GM12878 (cell line): Measurements from ENCODE around the gene NUP214. TPM values are rescaled to one million over a fixed set of nuclear protein-coding genes. Genes with fewer than 3 reads are reported as not detected.

Experiments used
- ATAC-seq: fragments of 200-7000 bp; cut with Tn5 transposase; 3 replicates; pipeline ENCODE4 v1.9.1; 2020; ENCODE audit warnings: mild to moderate bottlenecking, moderate library complexity
- BruUV-seq: library from RNA; stranded (reverse); fragments of 400-500 nt; replicated peaks from 2 replicates; lab custom pipeline; 2021; lab: Mats Ljungman, UMichigan
- CTCF ChIA-PET: fragments of 300-600 bp; sonication (Branson Sonifier 250); formaldehyde crosslinking; extraction: SDS; loops from one replicate; lab custom pipeline; 2021; ENCODE audit warnings: inconsistent platforms; lab: Yijun Ruan, JAX
- POLR2A ChIA-PET: fragments of 350-600 bp; formaldehyde crosslinking; extraction: SDS; loops from one replicate; lab custom pipeline; 2021; ENCODE audit warnings: inconsistent platforms; lab: Charles Lee
- RAD21 ChIA-PET: fragments of 300-600 bp; sonication (Branson Sonifier 250); formaldehyde crosslinking; loops from one replicate; lab custom pipeline; 2023; ENCODE audit warnings: antibody characterized with exemption; ENCODE audit not compliant: unreplicated experiment; lab: Charles Lee
- SMC1A ChIA-PET: fragments of 300-600 bp; sonication (Branson Sonifier 250); formaldehyde crosslinking; loops from one replicate; lab custom pipeline; 2023; ENCODE audit not compliant: unreplicated experiment, uncharacterized antibody; lab: Charles Lee
- DNase-seq: peaks from one replicate; pipeline ENCODE4 v3.0.0-alpha.2; 2011; ENCODE audit warnings: low read depth, low spot score
- FAIRE-seq: peaks from 3 replicates; lab custom pipeline; 2011; peaks lifted over from hg19 to GRCh38; lab: Jason Lieb, UNC
- H2AFZ ChIP-seq: 2 replicates; pipeline ENCODE4 v1.6.0; 2011; ENCODE audit warnings: low read depth, low read length, control low read depth; ENCODE audit not compliant: control insufficient read depth
- H3K27ac ChIP-seq: 2 replicates; pipeline ENCODE4 v1.5.1; 2011; ENCODE audit warnings: control low read depth; ENCODE audit not compliant: control insufficient read depth, insufficient read depth
- H3K27me3 ChIP-seq, 2 experiments: replicated peaks in 1 of 2; 2 replicates each; pipeline versions ENCODE4 v1.6.0 to v1.6.1; 2011; ENCODE audit warnings: low read length in 1 of 2; ENCODE audit not compliant: control insufficient read depth in 2 of 2, insufficient read depth in 2 of 2
- H3K36me3 ChIP-seq, 2 experiments: 2 replicates each; pipeline ENCODE4 v1.5.1; 2011; ENCODE audit warnings: low read length in 1 of 2; ENCODE audit not compliant: control insufficient read depth in 2 of 2, insufficient read depth in 2 of 2
- H3K4me1 ChIP-seq: 2 replicates; pipeline ENCODE4 v1.6.1; 2011; ENCODE audit warnings: mild to moderate bottlenecking, low read length, moderate library complexity, mixed read lengths; ENCODE audit not compliant: control insufficient read depth, insufficient read depth
- H3K4me2 ChIP-seq: 2 replicates; pipeline ENCODE4 v1.6.0; 2011; ENCODE audit warnings: control low read depth; ENCODE audit not compliant: control insufficient read depth, insufficient read depth
- H3K4me3 ChIP-seq: fragments of 200-600 bp; sonication (generic); 2 replicates; pipeline ENCODE4 v1.5.1; 2016
- H3K79me2 ChIP-seq: 2 replicates; pipeline ENCODE4 v1.6.0; 2011; ENCODE audit warnings: low read length; ENCODE audit not compliant: control insufficient read depth, insufficient read depth
- H3K9ac ChIP-seq: 2 replicates; pipeline ENCODE4 v1.8.0; 2011; ENCODE audit warnings: low read length, control low read depth, mixed read lengths; ENCODE audit not compliant: control insufficient read depth, insufficient read depth
- H3K9me3 ChIP-seq: replicated peaks from 3 replicates; pipeline ENCODE4 v1.5.1; 2011; ENCODE audit warnings: mild to moderate bottlenecking, low read length; ENCODE audit not compliant: control insufficient read depth, insufficient read depth
- H4K20me1 ChIP-seq: 2 replicates; pipeline ENCODE4 v1.6.0; 2011; ENCODE audit not compliant: control insufficient read depth, insufficient read depth
- CHD4 ChIP-seq: fragments of 200-600 bp; sonication (generic); IDR thresholded peaks from 2 replicates; pipeline ENCODE4 v1.6.1; 2016; ENCODE audit warnings: mild to moderate bottlenecking
- IKZF1 ChIP-seq: fragments of 450-650 bp; conservative IDR thresholded peaks from 2 replicates; pipeline ENCODE4 v1.6.1; 2017; ENCODE audit warnings: antibody characterized with exemption, mild to moderate bottlenecking
- MEF2A ChIP-seq: IDR thresholded peaks from 2 replicates; pipeline ENCODE4 v1.6.1; 2011; ENCODE audit warnings: low read depth, mild to moderate bottlenecking, low read length, moderate library complexity; ENCODE audit not compliant: insufficient read depth
- NRF1 ChIP-seq: conservative IDR thresholded peaks from 2 replicates; pipeline ENCODE4 v1.6.1; 2011; ENCODE audit warnings: mild to moderate bottlenecking, low read depth, low read length, improper control_type of control experiment
- POU2F2 ChIP-seq: IDR thresholded peaks from 3 replicates; pipeline ENCODE4 v1.6.1; 2011; ENCODE audit warnings: low read depth, mild to moderate bottlenecking, low read length, borderline replicate concordance
- SIX5 ChIP-seq: IDR thresholded peaks from 2 replicates; pipeline ENCODE4 v1.6.1; 2011; ENCODE audit warnings: mild to moderate bottlenecking, low read depth, low read length, moderate library complexity; ENCODE audit not compliant: severe bottlenecking
- SRF ChIP-seq, 2 experiments: IDR thresholded peaks; 2 replicates each; pipeline ENCODE4 v1.6.1; 2011; ENCODE audit warnings: low read depth in 2 of 2, low read length in 2 of 2, mild to moderate bottlenecking in 1 of 2, moderate library complexity in 1 of 2
- TARDBP ChIP-seq: IDR thresholded peaks from 2 replicates; pipeline ENCODE4 v1.6.1; 2016; ENCODE audit warnings: borderline replicate concordance
- WGBS: methylation state at CpG from one replicate; pipeline ENCODE4 v1.1.6; 2016; ENCODE audit warnings: low lambda C conversion rate; ENCODE audit not compliant: insufficient replicate concordance, insufficient coverage; ENCODE audit errors: missing lambda C conversion rate; 5-methylcytosine and 5-hydroxymethylcytosine counted together
- in situ Hi-C: fragments of 300-500 bp; cut with MboI; formaldehyde crosslinking; loops from 9 replicates; pipeline ENCODE4 v1.14.3; 2018; ENCODE audit warnings: mixed read lengths
- intact Hi-C: fragments of 100-400 bp; cut with micrococcal nuclease; formaldehyde crosslinking; loops from one replicate; pipeline ENCODE4 v1.14.2; 2022; ENCODE audit not compliant: unreplicated experiment
- polyA plus RNA-seq, 11 experiments: library from polyadenylated mRNA; depleted of rRNA in 4 of 11; unstranded in 6 of 11; stranded (reverse) in 5 of 11; fragments of >200 nt; fragmentation: Nextera tagmentation in 4 of 11; fragmentation: Illumina TruSeq in 1 of 11; extraction: Ambion mirVana in 4 of 11; extraction: Trizol in 1 of 11; gene quantifications; 1 replicate in 1 of 11; 2 replicates in 10 of 11; pipeline versions ENCODE4 v1.2.1 to v1.2.3, GENCODE V29; 2011 to 2016; ENCODE audit warnings: inconsistent platforms in 2 of 11, missing spikeins in 2 of 11, low read depth in 1 of 11
- total RNA-seq, 4 experiments: library from RNA; depleted of rRNA in 3 of 4; stranded (reverse); fragments of >200 nt in 3 of 4; fragmentation: Illumina TruSeq in 1 of 4; extraction: Trizol in 1 of 4; gene quantifications; 2 replicates each; pipeline versions ENCODE4 v1.2.1 to v1.2.3, GENCODE V29; 2013 to 2021
- TF ChIP-seq, protein P1 (sequence below), 3 experiments: IDR thresholded peaks in 2 of 3; conservative IDR thresholded peaks in 1 of 3; 2 replicates each; pipeline ENCODE4 v1.5.1; 2011; ENCODE audit warnings: low read depth in 3 of 3, low read length in 3 of 3, mild to moderate bottlenecking in 3 of 3, control low read depth in 2 of 3, moderate library complexity in 2 of 3, inconsistent platforms in 1 of 3, mixed read lengths in 1 of 3; ENCODE audit not compliant: control insufficient read depth in 2 of 3, insufficient read depth in 1 of 3; ENCODE audit errors: extremely low read depth in 1 of 3

NUP214 gene
- total and polyA plus RNA-seq, 10 of the 15 experiments (the other 5 are each of a cell fraction or from before 2014, with no cell fraction given): 11.7 to 53.8 (median 17.6) TPM

- in situ Hi-C loops: no loop called here
- no peak overlapping the region for H3K4me3 ChIP-seq
- H3K27me3 ChIP-seq: no peaks in the 10 kb centered on the region
- TF ChIP-seq TARDBP (no peak), POU2F2 (no peak), IKZF1 (no peak), CHD4 (no peak), NRF1 (no peak), MEF2A (no peak), SRF (IDR thresholded peaks at IDR 0.05; ENCODE audit: low read depth in 2 of 2, low read length in 2 of 2) (no peak), SIX5 (no peak)
- TF ChIP-seq, protein P1, sequence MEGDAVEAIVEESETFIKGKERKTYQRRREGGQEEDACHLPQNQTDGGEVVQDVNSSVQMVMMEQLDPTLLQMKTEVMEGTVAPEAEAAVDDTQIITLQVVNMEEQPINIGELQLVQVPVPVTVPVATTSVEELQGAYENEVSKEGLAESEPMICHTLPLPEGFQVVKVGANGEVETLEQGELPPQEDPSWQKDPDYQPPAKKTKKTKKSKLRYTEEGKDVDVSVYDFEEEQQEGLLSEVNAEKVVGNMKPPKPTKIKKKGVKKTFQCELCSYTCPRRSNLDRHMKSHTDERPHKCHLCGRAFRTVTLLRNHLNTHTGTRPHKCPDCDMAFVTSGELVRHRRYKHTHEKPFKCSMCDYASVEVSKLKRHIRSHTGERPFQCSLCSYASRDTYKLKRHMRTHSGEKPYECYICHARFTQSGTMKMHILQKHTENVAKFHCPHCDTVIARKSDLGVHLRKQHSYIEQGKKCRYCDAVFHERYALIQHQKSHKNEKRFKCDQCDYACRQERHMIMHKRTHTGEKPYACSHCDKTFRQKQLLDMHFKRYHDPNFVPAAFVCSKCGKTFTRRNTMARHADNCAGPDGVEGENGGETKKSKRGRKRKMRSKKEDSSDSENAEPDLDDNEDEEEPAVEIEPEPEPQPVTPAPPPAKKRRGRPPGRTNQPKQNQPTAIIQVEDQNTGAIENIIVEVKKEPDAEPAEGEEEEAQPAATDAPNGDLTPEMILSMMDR (IDR thresholded peaks at IDR 0.05 in 2 of 3, conservative IDR thresholded peaks at IDR 0.05 in 1 of 3; ENCODE audit: control insufficient read depth in 2 of 3, extremely low read depth in 1 of 3, insufficient read depth in 1 of 3, low read depth in 3 of 3, low read length in 3 of 3): no peak
- TF ChIP-seq, all 136 proteins: peak for 0
- no peak for DNase-seq
- intact Hi-C loops: no loop called here
- no peak overlapping the region for H2AFZ ChIP-seq
- H3K27ac ChIP-seq: no peak overlapping the region
- ChIA-PET POLR2A (no interaction called here), SMC1A (no interaction called here), CTCF (interaction anchor here (0.9 to 1.1 kb wide), 2 partner anchors 150 to 163 kb away, joined by 5 read pairs; no protein-coding TSS in a partner anchor), RAD21 (interaction anchor here (0.7 to 0.9 kb wide), 2 partner anchors 9 to 29 kb away, joined by 3 read pairs; no protein-coding TSS in a partner anchor)
- WGBS: 96% methylated on average over 4 of the region's 4 CpGs
- H3K4me2 ChIP-seq: no peak overlapping the region
- H3K9me3 ChIP-seq: no peaks in the 10 kb centered on the region
- FAIRE-seq: no peak
- H3K79me2 ChIP-seq: no peaks in the 10 kb centered on the region
- no TSS peak for BruUV-seq
- no peaks in the 10 kb centered on the region for H3K4me1 ChIP-seq
- H3K36me3 ChIP-seq: peaks cover 2 to 21% of the 10 kb centered on the region in 2 experiments
- H4K20me1 ChIP-seq: no peaks in the 10 kb centered on the region
- no peak for ATAC-seq
- no peak overlapping the region for H3K9ac ChIP-seq
Observed at GRCh38 chr9:131186622-131187021, 61.2 kb downstream of the NUP214 start.
